Measurements from ENCODE around the gene KIAA0513.

The KIAA0513 gene

GRCh38 chr16:85004587-85005205 is 22.9 kb upstream of the KIAA0513 start:
- DNase-seq (ENCODE audit: low read depth in 2 of 2): no peak

GRCh38 chr16:85005285-85006069 is 22.1 kb upstream of the KIAA0513 start:
- no peak for DNase-seq (ENCODE audit: low read depth in 2 of 2)

GRCh38 chr16:85006639-85007038 is 21.0 kb upstream of the KIAA0513 start:
- DNase-seq (ENCODE audit: low read depth in 2 of 2): no peak

- DNase-seq (ENCODE audit: low read depth in 2 of 2): no peak
Measured at GRCh38 chr16:85007496-85008214, 19.9 kb upstream of the KIAA0513 start.

- no peak for DNase-seq (ENCODE audit: low read depth in 2 of 2)
Measured at GRCh38 chr16:85008271-85008670, 19.3 kb upstream of the KIAA0513 start.

- no peak for DNase-seq (ENCODE audit: low read depth in 2 of 2)
Measured at GRCh38 chr16:85010446-85010930, 17.1 kb upstream of the KIAA0513 start.

GRCh38 chr16:85010931-85011845 is 16.4 kb upstream of the KIAA0513 start, which contains the start of gene ZDHHC7:
Gene ZDHHC7, minus strand, starts transcription at chr16:85011535. Its CDS starts 20,917 bp downstream, at chr16:84990618.
- peak; percentile 61 to 74 for DNase-seq (ENCODE audit: low read depth in 2 of 2)

GRCh38 chr16:85011846-85012284 is 15.7 kb upstream of the KIAA0513 start:
- no peak for DNase-seq (ENCODE audit: low read depth in 2 of 2)

- DNase-seq (ENCODE audit: low read depth in 2 of 2): no peak
Measured at GRCh38 chr16:85014311-85014710, 13.3 kb upstream of the KIAA0513 start.

- no peak for DNase-seq (ENCODE audit: low read depth in 2 of 2)
Measured at GRCh38 chr16:85015481-85016187, 12.0 kb upstream of the KIAA0513 start.

- DNase-seq (ENCODE audit: low read depth in 2 of 2): no peak
Measured at GRCh38 chr16:85017151-85017550, 10.4 kb upstream of the KIAA0513 start.

- DNase-seq (ENCODE audit: low read depth in 2 of 2): no peak
Measured at GRCh38 chr16:85017633-85018032, 10.0 kb upstream of the KIAA0513 start.

GRCh38 chr16:85018529-85019236 is 8.9 kb upstream of the KIAA0513 start:
- no peak for DNase-seq (ENCODE audit: low read depth in 2 of 2)

- no peak for DNase-seq (ENCODE audit: low read depth in 2 of 2)
Measured at GRCh38 chr16:85019659-85020245, 7.8 kb upstream of the KIAA0513 start.

- no peak for DNase-seq (ENCODE audit: low read depth in 2 of 2)
Measured at GRCh38 chr16:85025781-85026653, 1.6 kb upstream of the KIAA0513 start.

GRCh38 chr16:85026703-85027102 is 892 bp upstream of the KIAA0513 start:
- no peak for DNase-seq (ENCODE audit: low read depth in 2 of 2)

- DNase-seq (ENCODE audit: low read depth in 2 of 2): no peak
Measured at GRCh38 chr16:85027958-85028684, 526 bp downstream of the KIAA0513 start.

Measured in stimulated activated CD8-positive, alpha-beta memory T cell treated with anti-CD3 and anti-CD28 coated beads, Interleukin-15, amount 100 ng/mL, for 4 hours (primary cell).